Measurements from ENCODE around the gene C16orf74.

The C16orf74 gene

GRCh38 chr16:85679870-85680269, 71.0 kb downstream of the C16orf74 start:
- peak overlapping the region; percentile 22 for H3K27ac Mint-ChIP-seq
- H3K27me3 Mint-ChIP-seq (ENCODE audit: low read depth, poor library complexity) = peaks cover 3% of the 10 kb centered on the region
- H3K4me3 Mint-ChIP-seq = no peak overlapping the region
- no peaks in the 10 kb centered on the region for H3K9me3 Mint-ChIP-seq
- H3K4me1 Mint-ChIP-seq = peaks cover 18% of the 10 kb centered on the region
- no peak for TF ChIP-seq CTCF (IDR thresholded peaks at IDR 0.05)
- DNase-seq = no peak
- peaks cover 28% of the 10 kb centered on the region for H3K36me3 Mint-ChIP-seq (ENCODE audit: low read depth)

- Mint-ChIP-seq H3K4me3 (no peak overlapping the region), H3K27ac (no peak overlapping the region), H3K4me1 (peaks cover 18% of the 10 kb centered on the region), H3K9me3 (no peaks in the 10 kb centered on the region), H3K27me3 (ENCODE audit: low read depth, poor library complexity) (peaks cover 3% of the 10 kb centered on the region), H3K36me3 (ENCODE audit: low read depth) (peaks cover 33% of the 10 kb centered on the region)
- no peak for DNase-seq
- no peak for TF ChIP-seq CTCF (IDR thresholded peaks at IDR 0.05)
These were observed 72.1 kb downstream of the C16orf74 start for GRCh38 chr16:85678821-85679220.

- Mint-ChIP-seq H3K36me3 (ENCODE audit: low read depth) (peaks cover 39% of the 10 kb centered on the region), H3K9me3 (no peaks in the 10 kb centered on the region), H3K4me1 (peaks cover 10% of the 10 kb centered on the region), H3K27ac (no peak overlapping the region), H3K4me3 (no peak overlapping the region), H3K27me3 (ENCODE audit: low read depth, poor library complexity) (peaks cover 1% of the 10 kb centered on the region)
- DNase-seq = no peak
- no peak for TF ChIP-seq CTCF (IDR thresholded peaks at IDR 0.05)
These were observed 72.9 kb downstream of the C16orf74 start for GRCh38 chr16:85678016-85678415.

- no peak overlapping the region for H3K4me3 Mint-ChIP-seq
- H3K9me3 Mint-ChIP-seq = no peaks in the 10 kb centered on the region
- no peak for TF ChIP-seq CTCF (IDR thresholded peaks at IDR 0.05)
- H3K36me3 Mint-ChIP-seq (ENCODE audit: low read depth) = peaks cover 44% of the 10 kb centered on the region
- no peaks in the 10 kb centered on the region for H3K27me3 Mint-ChIP-seq (ENCODE audit: low read depth, poor library complexity)
- DNase-seq = no peak
- H3K4me1 Mint-ChIP-seq = peaks cover 9% of the 10 kb centered on the region
- no peak overlapping the region for H3K27ac Mint-ChIP-seq
These were observed 73.4 kb downstream of the C16orf74 start for GRCh38 chr16:85677383-85677967.

- Mint-ChIP-seq H3K4me3 (no peak overlapping the region), H3K9me3 (no peaks in the 10 kb centered on the region), H3K4me1 (peaks cover 9% of the 10 kb centered on the region), H3K27me3 (ENCODE audit: low read depth, poor library complexity) (no peaks in the 10 kb centered on the region), H3K36me3 (ENCODE audit: low read depth) (peaks cover 45% of the 10 kb centered on the region), H3K27ac (no peak overlapping the region)
- TF ChIP-seq CTCF (IDR thresholded peaks at IDR 0.05) = no peak
- DNase-seq = no peak
These were observed 74.4 kb downstream of the C16orf74 start for GRCh38 chr16:85676466-85676865.

GRCh38 chr16:85675251-85675874, 75.5 kb downstream of the C16orf74 start:
- TF ChIP-seq CTCF (IDR thresholded peaks at IDR 0.05) = peak; percentile 30
- H3K4me3 Mint-ChIP-seq = no peak overlapping the region
- no peaks in the 10 kb centered on the region for H3K27me3 Mint-ChIP-seq (ENCODE audit: low read depth, poor library complexity)
- H3K9me3 Mint-ChIP-seq = no peaks in the 10 kb centered on the region
- DNase-seq = no peak
- H3K27ac Mint-ChIP-seq = peak overlapping the region; percentile 58
- peaks cover 52% of the 10 kb centered on the region for H3K36me3 Mint-ChIP-seq (ENCODE audit: low read depth)
- peaks cover 4% of the 10 kb centered on the region for H3K4me1 Mint-ChIP-seq

Measured in nephron progenitor cell (in vitro differentiated cells).